GM11168 (cell line): Measurements from ENCODE around the gene GRK1.

Source experiments
- in situ Hi-C: fragments of 300-500 bp; cut with MboI; formaldehyde crosslinking; loops from one replicate; pipeline ENCODE4 v1.12.0; 2022; ENCODE audit warnings: low sequenced_read_pairs; ENCODE audit not compliant: unreplicated experiment

GRK1 gene

GRCh38 chr13:113785051-113786010 lies 118.3 kb downstream of the GRK1 start:
- in situ Hi-C loops = no loop called here

GRCh38 chr13:113786262-113786841 lies 119.3 kb downstream of the GRK1 start:
- in situ Hi-C loops = no loop called here
